Trophoblast cell (in vitro differentiated cells and primary cell): ENCODE results near the gene COPG1.

Source experiments
- DNase-seq, 2 donors: peaks; one replicate each; pipeline ENCODE4 v3.0.0-alpha.2; 2016
- H2AFZ ChIP-seq: 2 replicates; pipeline ENCODE4 v1.6.1; 2013; ENCODE audit warnings: low read length, moderate library complexity, mild to moderate bottlenecking; ENCODE audit not compliant: insufficient read depth, poor library complexity
- H2AK5ac ChIP-seq: 2 replicates; pipeline ENCODE4 v1.6.1; 2013; ENCODE audit warnings: mild to moderate bottlenecking, low read length
- H2BK120ac ChIP-seq: 2 replicates; pipeline ENCODE4 v1.6.1; 2013; ENCODE audit warnings: low read length, mild to moderate bottlenecking, moderate library complexity; ENCODE audit not compliant: insufficient read depth, poor library complexity
- H2BK12ac ChIP-seq: 2 replicates; pipeline ENCODE4 v1.6.1; 2013; ENCODE audit warnings: mild to moderate bottlenecking, low read length, moderate library complexity
- H2BK5ac ChIP-seq: 2 replicates; pipeline ENCODE4 v1.6.1; 2013; ENCODE audit warnings: low read length, low read depth, moderate library complexity, mild to moderate bottlenecking; ENCODE audit not compliant: poor library complexity
- H3K14ac ChIP-seq: 2 replicates; pipeline ENCODE4 v1.6.1; 2013; ENCODE audit warnings: mild to moderate bottlenecking, low read length
- H3K18ac ChIP-seq: 2 replicates; pipeline ENCODE4 v1.6.1; 2013; ENCODE audit warnings: mild to moderate bottlenecking, low read length
- H3K23ac ChIP-seq: 2 replicates; pipeline ENCODE4 v1.6.1; 2013; ENCODE audit warnings: low read length
- H3K27ac ChIP-seq: 2 replicates; pipeline ENCODE4 v1.5.1; 2013; ENCODE audit warnings: low read depth, mild to moderate bottlenecking, inconsistent platforms, low read length, moderate library complexity
- H3K27me3 ChIP-seq: 2 replicates; pipeline ENCODE4 v1.6.1; 2013; ENCODE audit warnings: inconsistent platforms, mild to moderate bottlenecking, low read length, moderate library complexity; ENCODE audit not compliant: insufficient read depth
- H3K36me3 ChIP-seq, 2 experiments: 1 replicate in 1 of 2; 2 replicates in 1 of 2; pipeline ENCODE4 v1.6.1; 2013; ENCODE audit warnings: low read length in 2 of 2, mild to moderate bottlenecking in 2 of 2, moderate library complexity in 1 of 2; ENCODE audit not compliant: insufficient read depth in 2 of 2, control insufficient read depth in 1 of 2
- H3K4ac ChIP-seq: 2 replicates; pipeline ENCODE4 v1.6.1; 2013; ENCODE audit warnings: low read depth, mild to moderate bottlenecking, low read length, moderate library complexity
- H3K4me1 ChIP-seq, 2 experiments: 1 replicate in 1 of 2; 2 replicates in 1 of 2; pipeline ENCODE4 v1.6.1; 2013; ENCODE audit warnings: low read length in 2 of 2, mild to moderate bottlenecking in 2 of 2, moderate library complexity in 1 of 2; ENCODE audit not compliant: insufficient read depth in 2 of 2, control insufficient read depth in 1 of 2
- H3K4me2 ChIP-seq: 2 replicates; pipeline ENCODE4 v1.6.1; 2013; ENCODE audit warnings: inconsistent platforms, mild to moderate bottlenecking, low read length, moderate library complexity
- H3K4me3 ChIP-seq: 2 replicates; pipeline ENCODE4 v1.5.1; 2013; ENCODE audit warnings: mild to moderate bottlenecking, low read depth, low read length, inconsistent platforms
- H3K79me1 ChIP-seq: one replicate; pipeline ENCODE4 v1.6.1; 2013; ENCODE audit warnings: low read length
- H3K79me2 ChIP-seq: 2 replicates; pipeline ENCODE4 v1.6.1; 2013; ENCODE audit warnings: low read length, mild to moderate bottlenecking; ENCODE audit not compliant: control insufficient read depth, insufficient read depth, poor library complexity
- H3K9ac ChIP-seq: 2 replicates; pipeline ENCODE4 v1.6.1; 2013; ENCODE audit warnings: mild to moderate bottlenecking, low read length
- H3K9me3 ChIP-seq: 2 replicates; pipeline ENCODE4 v1.6.1; 2013; ENCODE audit warnings: low read depth, mild to moderate bottlenecking, control low read depth, inconsistent platforms, low read length; ENCODE audit not compliant: insufficient read depth
- H4K12ac ChIP-seq: 2 replicates; pipeline ENCODE4 v1.6.1; 2013; ENCODE audit warnings: low read depth, mild to moderate bottlenecking, low read length, moderate library complexity
- H4K8ac ChIP-seq: 2 replicates; pipeline ENCODE4 v1.6.1; 2013; ENCODE audit warnings: low read depth, mild to moderate bottlenecking, low read length, moderate library complexity
- H4K91ac ChIP-seq: one replicate; pipeline ENCODE4 v1.6.1; 2013; ENCODE audit warnings: low read depth, mild to moderate bottlenecking, low read length, moderate library complexity
- WGBS: extraction: QIAGEN DNeasy Blood & Tissue Kit; methylation state at CpG from one replicate; pipeline ENCODE4 v1.1.7; 2013; ENCODE audit warnings: missing lambda C conversion rate; ENCODE audit not compliant: insufficient read length, insufficient coverage; ENCODE audit errors: extremely low coverage; 5-methylcytosine and 5-hydroxymethylcytosine counted together

Gene COPG1

GRCh38 chr3:129288446-129288845, 39.0 kb downstream of the COPG1 start:
- Histone ChIP-seq H3K79me2 (no peaks in the 10 kb centered on the region), H3K27ac (no peak overlapping the region), H3K4me2 (no peak overlapping the region), H3K14ac (no peak overlapping the region), H3K79me1 (no peaks in the 10 kb centered on the region), H3K9ac (no peak overlapping the region), H4K12ac (no peak overlapping the region), H2AFZ (no peak overlapping the region), H3K36me3 (peaks cover 18 to 24% of the 10 kb centered on the region in 2 experiments), H3K23ac (no peak overlapping the region), H4K91ac (no peak overlapping the region), H3K4ac (no peak overlapping the region), H4K8ac (no peak overlapping the region), H2BK12ac (no peak overlapping the region), H2AK5ac (no peak overlapping the region), H2BK5ac (no peak overlapping the region), H3K18ac (no peak overlapping the region), H3K4me1 (no peaks in the 10 kb centered on the region), H2BK120ac (no peak overlapping the region), H3K9me3 (no peaks in the 10 kb centered on the region), H3K4me3 (no peak overlapping the region), H3K27me3 (no peaks in the 10 kb centered on the region)
- DNase-seq, result no peak
- WGBS, result no CpG with 5 or more reads among the region's 3 CpGs

- Histone ChIP-seq H2BK5ac (no peak overlapping the region), H3K4me1 (no peaks in the 10 kb centered on the region), H2BK12ac (no peak overlapping the region), H3K14ac (no peak overlapping the region), H2BK120ac (no peak overlapping the region), H4K8ac (no peak overlapping the region), H3K4me3 (no peak overlapping the region), H3K4me2 (no peak overlapping the region), H3K79me1 (no peaks in the 10 kb centered on the region), H2AFZ (no peak overlapping the region), H4K91ac (no peak overlapping the region), H3K9me3 (no peaks in the 10 kb centered on the region), H2AK5ac (no peak overlapping the region), H3K36me3 (peaks cover 18 to 26% of the 10 kb centered on the region in 2 experiments), H3K4ac (no peak overlapping the region), H3K9ac (no peak overlapping the region), H3K27me3 (no peaks in the 10 kb centered on the region), H3K79me2 (no peaks in the 10 kb centered on the region), H3K27ac (no peak overlapping the region), H4K12ac (no peak overlapping the region), H3K18ac (no peak overlapping the region), H3K23ac (no peak overlapping the region)
- WGBS, result no CpG with 5 or more reads among the region's 6 CpGs
- DNase-seq, result no peak
These were observed 40.0 kb downstream of the COPG1 start for GRCh38 chr3:129289201-129289921.

- H4K91ac ChIP-seq, result no peak overlapping the region
- no CpG with 5 or more reads among the region's 4 CpGs for WGBS
- no peaks in the 10 kb centered on the region for H3K79me1 ChIP-seq
- H3K36me3 ChIP-seq, result peaks cover 20 to 28% of the 10 kb centered on the region in 2 experiments
- no peaks in the 10 kb centered on the region for H3K27me3 ChIP-seq
- H4K12ac ChIP-seq, result no peak overlapping the region
- H3K4me1 ChIP-seq, result no peaks in the 10 kb centered on the region
- H3K18ac ChIP-seq, result no peak overlapping the region
- no peak overlapping the region for H3K9ac ChIP-seq
- H2AFZ ChIP-seq, result no peak overlapping the region
- H3K4ac ChIP-seq, result no peak overlapping the region
- no peak overlapping the region for H3K23ac ChIP-seq
- H3K9me3 ChIP-seq, result no peaks in the 10 kb centered on the region
- no peak overlapping the region for H2BK120ac ChIP-seq
- H3K79me2 ChIP-seq, result no peaks in the 10 kb centered on the region
- no peak overlapping the region for H2AK5ac ChIP-seq
- H2BK5ac ChIP-seq, result no peak overlapping the region
- H2BK12ac ChIP-seq, result no peak overlapping the region
- DNase-seq, result no peak
- H3K4me3 ChIP-seq, result no peak overlapping the region
- H4K8ac ChIP-seq, result no peak overlapping the region
- H3K4me2 ChIP-seq, result no peak overlapping the region
- no peak overlapping the region for H3K27ac ChIP-seq
- H3K14ac ChIP-seq, result no peak overlapping the region
These were observed 42.0 kb downstream of the COPG1 start for GRCh38 chr3:129291236-129291886.

GRCh38 chr3:129295286-129295685, 45.9 kb downstream of the COPG1 start:
- no peaks in the 10 kb centered on the region for H3K4me1 ChIP-seq
- no peak overlapping the region for H2BK12ac ChIP-seq
- H3K9ac ChIP-seq, result no peak overlapping the region
- no peak overlapping the region for H3K14ac ChIP-seq
- H4K91ac ChIP-seq, result no peak overlapping the region
- H3K79me1 ChIP-seq, result no peaks in the 10 kb centered on the region
- no peak overlapping the region for H2AK5ac ChIP-seq
- DNase-seq, result no peak
- no peak overlapping the region for H3K4me2 ChIP-seq
- H3K4ac ChIP-seq, result no peak overlapping the region
- no peaks in the 10 kb centered on the region for H3K9me3 ChIP-seq
- H3K23ac ChIP-seq, result no peak overlapping the region
- H2BK120ac ChIP-seq, result no peak overlapping the region
- no peak overlapping the region for H2AFZ ChIP-seq
- H4K8ac ChIP-seq, result no peak overlapping the region
- H3K27ac ChIP-seq, result no peak overlapping the region
- no peak overlapping the region for H3K18ac ChIP-seq
- H3K4me3 ChIP-seq, result no peak overlapping the region
- no peak overlapping the region for H2BK5ac ChIP-seq
- H3K27me3 ChIP-seq, result no peaks in the 10 kb centered on the region
- peaks cover 19 to 23% of the 10 kb centered on the region in 2 experiments for H3K36me3 ChIP-seq
- no CpG with 5 or more reads among the region's 5 CpGs for WGBS
- no peak overlapping the region for H4K12ac ChIP-seq
- H3K79me2 ChIP-seq, result no peaks in the 10 kb centered on the region
